Activated CD4-positive, alpha-beta T cell treated with anti-CD3 and anti-CD28 coated beads, Interleukin-2, amount 10 ng/mL, durations not matched to agents 24 days and 14 days (primary cell): Measurements from ENCODE around the gene ZNF747. TPM values are rescaled to one million over a fixed set of nuclear protein-coding genes. Genes with fewer than 3 reads are reported as not detected.

Source experiments
- DNase-seq: peaks from one replicate; pipeline ENCODE4 v3.0.0; 2022
- H3K27ac Mint-ChIP-seq: one replicate; pipeline ENCODE4 v1.8.0; 2022; ENCODE audit warnings: mild to moderate bottlenecking, mixed read lengths
- H3K27me3 Mint-ChIP-seq: one replicate; pipeline ENCODE4 v1.8.0; 2022; ENCODE audit warnings: mixed read lengths
- H3K36me3 Mint-ChIP-seq: one replicate; pipeline ENCODE4 v1.8.0; 2022; ENCODE audit warnings: low read depth, mild to moderate bottlenecking, mixed read lengths
- H3K4me1 Mint-ChIP-seq: one replicate; pipeline ENCODE4 v1.8.0; 2021; ENCODE audit warnings: mixed read lengths
- H3K4me3 Mint-ChIP-seq: one replicate; pipeline ENCODE4 v1.8.0; 2022; ENCODE audit warnings: mild to moderate bottlenecking, moderate library complexity, mixed read lengths
- H3K9me3 Mint-ChIP-seq: one replicate; pipeline ENCODE4 v1.8.0; 2021; ENCODE audit warnings: mixed read lengths
- intact Hi-C: fragments of 100-400 bp; cut with micrococcal nuclease; formaldehyde crosslinking; loops from one replicate; pipeline ENCODE4 v1.15.1; 2023
- total RNA-seq: library from RNA; stranded (reverse); gene quantifications from 2 replicates; pipeline ENCODE4 v1.2.3, GENCODE V29; 2022

ZNF747 gene
- total RNA-seq, 1 donor from 2014 or later = 10.5 TPM

DNA sequence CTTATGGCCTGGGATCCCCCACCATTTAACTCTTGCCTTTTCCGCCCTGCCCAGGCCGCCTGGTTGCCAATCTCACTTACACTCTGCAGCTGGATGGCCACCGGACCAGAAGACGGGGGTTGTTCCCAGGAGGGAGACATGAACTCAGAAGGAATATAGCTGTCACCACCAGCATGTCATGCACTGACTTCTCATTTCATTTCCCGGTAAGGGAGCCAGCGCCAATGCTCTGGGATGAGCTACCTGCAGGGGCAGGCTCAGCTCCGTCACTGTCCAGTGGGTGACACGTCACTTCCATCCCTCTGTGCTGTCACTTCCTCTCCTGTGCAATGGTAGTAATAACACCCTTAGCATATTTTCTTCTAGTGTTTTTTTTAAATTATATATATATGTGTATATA lies 35.4 kb downstream of the ZNF747 start:
- Mint-ChIP-seq H3K9me3 (no peaks in the 10 kb centered on the region), H3K27ac (peak overlapping the region; percentile 82), H3K36me3 (peaks cover 44% of the 10 kb centered on the region), H3K4me3 (no peak overlapping the region), H3K27me3 (no peaks in the 10 kb centered on the region), H3K4me1 (peaks cover 9% of the 10 kb centered on the region)
- no peak for DNase-seq
- intact Hi-C loops = no loop called here

GRCh38 chr16:30494709-30495108 lies 39.9 kb downstream of the ZNF747 start:
- no peaks in the 10 kb centered on the region for H3K27me3 Mint-ChIP-seq
- H3K36me3 Mint-ChIP-seq = peaks cover 52% of the 10 kb centered on the region
- intact Hi-C loops = no loop called here
- peaks cover 23% of the 10 kb centered on the region for H3K4me1 Mint-ChIP-seq
- no peak overlapping the region for H3K4me3 Mint-ChIP-seq
- no peaks in the 10 kb centered on the region for H3K9me3 Mint-ChIP-seq
- peak overlapping the region; percentile 13 for H3K27ac Mint-ChIP-seq
- no peak for DNase-seq

- DNase-seq = no peak
- H3K9me3 Mint-ChIP-seq = no peaks in the 10 kb centered on the region
- H3K4me3 Mint-ChIP-seq = no peak overlapping the region
- H3K27ac Mint-ChIP-seq = peak overlapping the region; percentile 13
- H3K27me3 Mint-ChIP-seq = no peaks in the 10 kb centered on the region
- intact Hi-C loops = no loop called here
- H3K36me3 Mint-ChIP-seq = peaks cover 55% of the 10 kb centered on the region
- H3K4me1 Mint-ChIP-seq = peaks cover 21% of the 10 kb centered on the region
These were observed 40.6 kb downstream of the ZNF747 start for GRCh38 chr16:30493941-30494488.

DNA sequence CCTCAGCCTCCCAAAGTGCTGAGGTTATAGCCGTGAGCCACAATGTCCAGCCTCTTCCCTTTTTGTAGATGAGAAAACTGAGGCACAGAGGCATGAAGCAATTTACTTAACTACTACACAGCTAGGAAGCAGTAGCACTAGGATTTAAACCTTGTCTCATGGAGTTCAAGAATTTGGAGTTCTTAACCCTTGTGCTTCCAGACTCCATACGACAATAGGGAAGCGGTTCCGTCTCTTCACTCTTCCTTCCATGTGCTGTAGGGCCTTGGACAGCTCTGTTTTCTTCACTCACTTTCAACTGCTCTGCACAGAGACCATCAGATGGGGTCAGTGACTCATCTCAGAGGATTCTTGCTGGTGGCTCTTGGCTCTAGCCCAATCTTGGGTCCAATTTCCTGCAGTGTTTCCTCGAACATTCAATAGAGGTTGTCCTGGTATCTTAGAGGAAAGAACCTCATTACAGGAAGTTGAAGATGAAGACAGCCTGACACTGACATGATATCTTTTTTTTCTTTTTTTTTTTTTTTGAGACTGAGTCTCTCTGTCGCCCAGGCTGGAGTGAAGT lies 42.8 kb downstream of the ZNF747 start:
- Mint-ChIP-seq H3K27ac (peak overlapping the region; percentile 56), H3K27me3 (no peaks in the 10 kb centered on the region), H3K4me1 (peaks cover 30% of the 10 kb centered on the region), H3K9me3 (no peaks in the 10 kb centered on the region), H3K36me3 (peaks cover 59% of the 10 kb centered on the region), H3K4me3 (no peak overlapping the region)
- DNase-seq = no peak
- intact Hi-C loops = no loop called here

- no peak for DNase-seq
- Mint-ChIP-seq H3K4me1 (peaks cover 32% of the 10 kb centered on the region), H3K9me3 (no peaks in the 10 kb centered on the region), H3K27me3 (no peaks in the 10 kb centered on the region), H3K36me3 (peaks cover 61% of the 10 kb centered on the region), H3K4me3 (no peak overlapping the region), H3K27ac (peak overlapping the region; percentile 56)
- intact Hi-C loops = no loop called here
These were observed 43.4 kb downstream of the ZNF747 start for GRCh38 chr16:30491229-30491628.

- Mint-ChIP-seq H3K27me3 (no peaks in the 10 kb centered on the region), H3K27ac (peak overlapping the region; percentile 73), H3K36me3 (peaks cover 64% of the 10 kb centered on the region), H3K4me1 (peaks cover 34% of the 10 kb centered on the region), H3K9me3 (no peaks in the 10 kb centered on the region), H3K4me3 (no peak overlapping the region)
- intact Hi-C loops = no loop called here
- no peak for DNase-seq
These were observed 44.4 kb downstream of the ZNF747 start for GRCh38 chr16:30490210-30490609.

DNA sequence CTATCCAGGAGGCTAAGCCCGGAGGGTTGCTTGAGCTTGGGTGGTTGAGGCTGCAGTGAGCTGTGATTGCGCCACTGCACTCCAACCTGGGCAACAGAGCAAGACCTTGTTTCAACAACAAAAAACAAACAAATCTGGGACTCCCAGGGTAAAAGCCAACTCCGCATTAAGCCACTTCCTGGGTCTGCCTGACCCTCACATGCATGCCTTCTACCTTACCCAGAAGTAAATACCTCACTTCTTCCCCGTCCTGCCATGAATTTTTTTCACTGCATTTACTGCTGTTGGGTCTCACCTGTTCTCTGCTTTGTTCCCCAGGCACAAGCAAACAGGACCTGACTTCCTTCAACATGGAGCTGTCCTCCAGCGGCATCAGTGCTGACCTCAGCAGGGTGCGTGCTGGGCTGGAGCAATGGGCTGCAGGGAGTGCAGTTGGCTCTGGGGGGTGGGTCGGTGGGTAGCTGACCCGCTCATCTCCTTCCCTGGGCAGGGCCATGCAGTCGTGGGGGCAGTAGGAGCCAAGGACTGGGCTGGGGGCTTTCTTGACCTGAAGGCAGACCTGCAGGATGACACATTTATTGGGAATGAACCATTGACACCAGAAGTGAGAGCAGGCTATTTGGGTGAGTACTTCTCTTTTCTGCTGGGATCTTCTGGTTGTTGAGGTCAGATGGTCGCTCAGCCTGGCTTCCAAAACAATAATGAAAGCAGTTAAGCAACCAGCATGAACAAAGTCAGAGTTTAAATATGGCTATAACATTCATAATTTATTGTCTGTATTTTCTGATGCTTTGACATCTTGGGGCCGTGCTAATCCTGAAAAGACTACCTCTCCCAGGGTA lies 45.7 kb downstream of the ZNF747 start:
- H3K36me3 Mint-ChIP-seq = peaks cover 64% of the 10 kb centered on the region
- no peaks in the 10 kb centered on the region for H3K9me3 Mint-ChIP-seq
- no peak for DNase-seq
- H3K27ac Mint-ChIP-seq = peak overlapping the region; percentile 60
- H3K4me3 Mint-ChIP-seq = no peak overlapping the region
- no peaks in the 10 kb centered on the region for H3K27me3 Mint-ChIP-seq
- intact Hi-C loops = loop anchor here (2.0 kb wide), 1 partner anchor 16 kb away; the partner anchor contains the start of gene ITGAL
- peaks cover 37% of the 10 kb centered on the region for H3K4me1 Mint-ChIP-seq

DNA sequence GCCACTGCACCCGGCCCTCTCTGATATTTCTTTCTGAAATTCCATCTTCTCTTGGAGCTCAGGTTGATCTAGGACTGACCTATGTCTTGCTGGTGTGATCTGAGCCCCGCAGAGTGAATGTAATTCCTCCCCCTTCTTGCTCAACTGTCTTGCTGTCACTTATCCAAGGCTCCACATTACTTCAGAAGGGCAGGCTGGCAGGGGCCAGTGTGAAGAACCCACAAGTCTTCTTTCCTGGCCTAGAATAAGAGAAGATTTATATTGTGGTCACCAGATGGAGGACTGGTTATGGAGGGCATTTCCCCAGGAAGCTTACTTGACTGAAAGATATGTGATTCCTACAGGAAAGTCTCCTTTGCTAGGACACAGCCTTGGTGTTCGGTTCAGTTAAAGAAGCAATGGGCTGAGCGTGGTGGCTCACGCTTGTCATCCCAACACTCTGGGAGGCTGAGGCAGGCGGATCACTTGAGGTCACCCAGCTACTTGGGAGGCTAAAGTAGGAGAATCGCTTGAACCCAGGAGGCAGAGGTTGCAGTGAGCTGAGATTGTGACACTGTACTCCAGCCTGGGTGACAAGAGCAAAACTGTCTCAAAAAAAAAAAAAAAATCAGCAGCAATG lies 48.7 kb downstream of the ZNF747 start:
- H3K9me3 Mint-ChIP-seq = no peaks in the 10 kb centered on the region
- no peaks in the 10 kb centered on the region for H3K27me3 Mint-ChIP-seq
- H3K36me3 Mint-ChIP-seq = peaks cover 76% of the 10 kb centered on the region
- H3K27ac Mint-ChIP-seq = peak overlapping the region; percentile 72
- intact Hi-C loops = no loop called here
- DNase-seq = no peak
- peaks cover 43% of the 10 kb centered on the region for H3K4me1 Mint-ChIP-seq
- H3K4me3 Mint-ChIP-seq = no peak overlapping the region

DNA sequence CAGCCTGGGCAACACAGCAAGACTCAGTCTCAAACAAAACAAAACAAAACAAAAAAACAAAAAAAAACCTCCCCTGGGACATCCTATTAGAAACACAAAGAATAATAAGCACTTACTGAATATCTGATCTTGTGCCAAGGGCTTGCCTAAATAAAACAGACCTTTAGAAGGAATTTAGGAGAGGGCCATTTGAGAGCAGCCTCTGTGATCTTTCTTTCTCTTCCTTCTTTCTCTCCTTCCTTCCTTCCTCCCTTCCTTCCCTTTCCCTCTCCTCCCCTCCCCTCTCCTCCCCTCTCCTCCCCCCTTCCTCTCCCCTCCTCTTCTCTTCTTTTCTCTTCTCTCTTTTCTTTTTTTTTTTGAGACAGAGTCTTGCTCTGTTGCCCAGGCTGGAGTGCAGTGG lies 49.8 kb downstream of the ZNF747 start:
- no peak for DNase-seq
- H3K4me1 Mint-ChIP-seq = peaks cover 45% of the 10 kb centered on the region
- no peaks in the 10 kb centered on the region for H3K27me3 Mint-ChIP-seq
- intact Hi-C loops = no loop called here
- H3K36me3 Mint-ChIP-seq = peaks cover 77% of the 10 kb centered on the region
- H3K4me3 Mint-ChIP-seq = no peak overlapping the region
- H3K9me3 Mint-ChIP-seq = no peaks in the 10 kb centered on the region
- H3K27ac Mint-ChIP-seq = peak overlapping the region; percentile 41

DNA sequence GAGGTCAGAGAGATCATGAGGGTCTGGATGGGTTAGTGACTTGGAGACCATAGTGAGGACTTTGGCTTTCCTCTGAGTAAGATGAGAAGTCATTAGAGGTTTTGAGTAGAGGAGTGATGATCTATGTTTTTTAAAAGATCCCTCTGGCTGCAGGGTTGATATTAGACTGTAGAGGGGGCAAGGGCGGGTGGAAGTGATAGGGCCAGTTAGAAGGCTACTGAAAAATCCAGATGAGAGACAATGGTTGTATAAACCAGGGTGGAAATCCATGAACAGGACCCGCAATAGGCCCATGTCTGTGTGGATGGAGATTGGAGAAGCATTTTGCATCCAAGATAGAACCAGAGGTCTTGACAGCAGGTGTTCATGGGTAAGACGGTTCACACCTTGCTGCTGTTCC lies 52.3 kb downstream of the ZNF747 start:
- Mint-ChIP-seq H3K27ac (peak overlapping the region; percentile 70), H3K27me3 (no peaks in the 10 kb centered on the region), H3K36me3 (peaks cover 77% of the 10 kb centered on the region), H3K4me3 (no peak overlapping the region), H3K9me3 (no peaks in the 10 kb centered on the region), H3K4me1 (peaks cover 45% of the 10 kb centered on the region)
- intact Hi-C loops = no loop called here
- no peak for DNase-seq

DNA sequence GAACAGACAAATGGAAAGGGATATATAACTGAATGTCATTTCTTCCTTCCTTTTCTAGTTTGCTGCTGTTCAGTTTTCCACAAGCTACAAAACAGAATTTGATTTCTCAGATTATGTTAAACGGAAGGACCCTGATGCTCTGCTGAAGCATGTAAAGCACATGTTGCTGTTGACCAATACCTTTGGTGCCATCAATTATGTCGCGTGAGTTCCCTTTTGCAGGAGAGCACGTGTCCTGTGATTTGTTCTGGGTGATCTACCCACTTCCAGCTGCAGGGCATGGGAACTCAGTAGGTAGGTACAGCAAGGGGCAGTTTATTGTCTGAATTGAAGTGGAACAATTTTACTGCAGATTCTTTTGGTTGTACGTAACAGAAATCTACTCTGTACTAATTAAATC lies 53.3 kb downstream of the ZNF747 start:
- no peak for DNase-seq
- Mint-ChIP-seq H3K36me3 (peaks cover 82% of the 10 kb centered on the region), H3K27ac (peak overlapping the region; percentile 37), H3K4me3 (no peak overlapping the region), H3K9me3 (no peaks in the 10 kb centered on the region), H3K4me1 (peaks cover 50% of the 10 kb centered on the region), H3K27me3 (no peaks in the 10 kb centered on the region)
- intact Hi-C loops = no loop called here
